Activated T-helper 1 cell treated with anti-CD3 and anti-CD28 coated beads, Interleukin-12 subunit alpha, Interleukin-12 subunit beta, Interleukin-2, Interleukin-4 antibody, amounts not matched to agents 30 ng/mL and 10 ng/mL and 1 ng/mL, durations not matched to agents 14 hours and 24 hours and 36 hours (primary cell): ENCODE measurements around the gene KCTD19. TPM values are rescaled to one million over a fixed set of nuclear protein-coding genes. Genes with fewer than 3 reads are reported as not detected.

Source experiments
- total RNA-seq: library from RNA; stranded (reverse); gene quantifications from 2 replicates; pipeline ENCODE4 v1.2.3, GENCODE V29; 2022

The KCTD19 gene
- total RNA-seq, 1 donor from 2014 or later, result 0.62 TPM

Other genes starting within 250 kb of the KCTD19 start
- 20.5 and 20.6 TPM in 2 replicates for gene PHAF1, start 216.8 kb downstream of the KCTD19 start, total RNA-seq
- 6.2 TPM in 2 replicates for gene B3GNT9, start 175.7 kb downstream of the KCTD19 start, total RNA-seq
- 29.0 TPM in 2 replicates for gene TRADD, start 166.8 kb downstream of the KCTD19 start, total RNA-seq
- 19.3 and 22.4 TPM in 2 replicates for gene FBXL8, start 166.8 kb downstream of the KCTD19 start, total RNA-seq
- gene HSF4, start 162.0 kb downstream of the KCTD19 start, total RNA-seq, result 30.3 and 36.8 TPM in 2 replicates
- gene NOL3, start 156.2 kb downstream of the KCTD19 start, total RNA-seq, result 19.0 and 22.9 TPM in 2 replicates
- 45.5 and 48.2 TPM in 2 replicates for gene MATCAP1, start 142.8 kb downstream of the KCTD19 start, total RNA-seq
- gene EXOC3L1, start 136.6 kb downstream of the KCTD19 start, total RNA-seq, result 0.34 TPM in 1 of 2 replicates, not detected in the other
- gene E2F4, start 134.6 kb downstream of the KCTD19 start, total RNA-seq, result 174 and 181 TPM in 2 replicates
- 8.5 and 9.0 TPM in 2 replicates for gene ELMO3, start 127.6 kb downstream of the KCTD19 start, total RNA-seq
- gene TMEM208, start 99.6 kb downstream of the KCTD19 start, total RNA-seq, result 68.5 and 72.4 TPM in 2 replicates
- gene FHOD1, start 79.3 kb downstream of the KCTD19 start, total RNA-seq, result 116 and 119 TPM in 2 replicates
- 5.1 TPM in 2 replicates for gene SLC9A5, start 77.8 kb downstream of the KCTD19 start, total RNA-seq
- gene PLEKHG4, start 47.2 kb downstream of the KCTD19 start, total RNA-seq, result 39.6 and 42.3 TPM in 2 replicates
- 0.22 and 0.23 TPM in 2 replicates for gene LRRC36, start 74 bp upstream of the KCTD19 start, total RNA-seq
- not detected in 2 replicates for gene TPPP3, start 66.8 kb upstream of the KCTD19 start, total RNA-seq
- 0.76 and 0.88 TPM in 2 replicates for gene ZDHHC1, start 89.7 kb upstream of the KCTD19 start, total RNA-seq
- gene HSD11B2, start 104.4 kb upstream of the KCTD19 start, total RNA-seq, result 3.6 and 5.0 TPM in 2 replicates
- 37.7 and 41.5 TPM in 2 replicates for gene ATP6V0D1, start 154.4 kb upstream of the KCTD19 start, total RNA-seq
- gene AGRP, start 156.8 kb upstream of the KCTD19 start, total RNA-seq, result not detected in 2 replicates
- gene RIPOR1, start 202.1 kb upstream of the KCTD19 start, total RNA-seq, result 26.3 and 27.1 TPM in 2 replicates
- gene CTCF, start 235.8 kb upstream of the KCTD19 start, total RNA-seq, result 64.7 and 67.6 TPM in 2 replicates